ENCODE data around the gene ANKS1B. TPM values are rescaled to one million over a fixed set of nuclear protein-coding genes. Genes with fewer than 3 reads are reported as not detected.

ANKS1B gene
- total RNA-seq, 3 donors from 2014 or later (not counting 1 experiment from before 2014, with no cell fraction given): not detected

DNA sequence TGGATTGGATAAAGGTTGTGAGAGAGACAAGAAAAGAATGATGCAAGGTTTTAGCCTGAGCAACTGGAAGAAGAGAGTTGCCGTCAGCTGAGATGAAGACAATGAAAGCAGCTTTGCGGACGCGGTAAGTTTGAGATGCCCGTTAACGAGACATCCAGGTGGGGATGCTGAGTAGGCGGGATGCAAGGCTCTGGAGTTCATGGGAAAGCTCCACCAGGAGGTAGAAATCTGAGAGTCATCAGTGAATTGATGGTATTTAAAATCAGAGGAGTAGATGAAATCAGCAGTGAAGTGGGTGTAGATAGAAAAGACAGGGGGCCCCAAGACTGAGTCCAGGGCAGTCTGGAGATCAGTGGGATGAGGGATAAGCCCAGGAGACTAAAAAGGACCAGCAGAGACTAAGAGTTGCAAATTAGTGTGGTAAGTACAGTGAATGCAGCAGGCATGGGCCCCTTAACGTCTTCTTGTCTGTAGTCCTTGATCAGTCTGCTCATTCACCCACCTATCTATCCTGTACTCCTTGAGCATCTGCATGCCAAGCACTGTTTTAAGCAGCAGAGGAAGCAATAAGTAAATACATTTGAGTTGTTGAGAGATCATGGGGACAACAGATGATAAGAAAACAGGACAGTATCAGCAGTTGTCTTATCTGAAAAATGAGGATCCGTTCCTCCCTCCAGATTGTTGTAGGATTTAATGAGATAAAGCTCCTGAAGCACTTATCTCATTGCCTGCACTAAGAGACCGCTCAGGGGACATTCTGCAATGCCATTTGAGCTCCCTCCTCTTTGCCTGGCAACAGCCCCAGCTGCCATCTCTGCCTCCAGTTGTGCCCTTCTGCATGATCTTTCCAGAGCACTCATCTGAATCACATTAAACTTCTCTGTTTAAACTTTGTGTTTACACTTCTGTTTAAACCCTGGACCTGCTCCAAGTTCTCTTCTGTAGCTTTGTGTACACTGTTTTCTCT, 1248.1 kb downstream of the ANKS1B start:
- Mint-ChIP-seq H3K4me3 (no peak overlapping the region), H3K27me3 (ENCODE audit: low read depth in 2 of 2) (peaks cover 6 to 11% of the 10 kb centered on the region in 2 donors), H3K36me3 (peaks cover 26% of the 10 kb centered on the region), H3K4me1 (no peaks in the 10 kb centered on the region), H3K27ac (peak overlapping the region in 1 of 2 donors; percentile 15), H3K9me3 (no peaks in the 10 kb centered on the region)
- intact Hi-C loops (cut with micrococcal nuclease): no loop called here
- Histone ChIP-seq H3K27ac (ENCODE audit: low read length) (no peak overlapping the region), H3K4me1 (ENCODE audit: control insufficient read depth, insufficient read depth, low read length) (no peaks in the 10 kb centered on the region), H3K36me3 (ENCODE audit: control insufficient read depth, insufficient read depth, low read length) (peaks cover 24% of the 10 kb centered on the region), H3K4me3 (ENCODE audit: low read length) (no peak overlapping the region), H3K27me3 (ENCODE audit: control insufficient read depth, insufficient read depth, low read length) (no peaks in the 10 kb centered on the region), H3K9me3 (ENCODE audit: control insufficient read depth, insufficient read depth, low read length) (no peaks in the 10 kb centered on the region)
- no peak for TF ChIP-seq CTCF (IDR thresholded peaks at IDR 0.05)
- no peak for DNase-seq
- WGBS (ENCODE audit: insufficient coverage): 96% methylated on average over 10 of the region's 10 CpGs
- no peak for ATAC-seq

GRCh38 chr12:98735821-98736220, 1248.9 kb downstream of the ANKS1B start:
- Mint-ChIP-seq H3K4me1 (no peaks in the 10 kb centered on the region), H3K27ac (peak overlapping the region in 1 of 2 donors; percentile 28), H3K9me3 (no peaks in the 10 kb centered on the region), H3K27me3 (ENCODE audit: low read depth in 2 of 2) (peaks cover 0 to 5% of the 10 kb centered on the region in 2 donors), H3K4me3 (no peak overlapping the region), H3K36me3 (peaks cover 26% of the 10 kb centered on the region)
- H3K4me1 ChIP-seq (ENCODE audit: control insufficient read depth, insufficient read depth, low read length): no peaks in the 10 kb centered on the region
- WGBS (ENCODE audit: insufficient coverage): 97% methylated on average over 6 of the region's 6 CpGs
- H3K27ac ChIP-seq (ENCODE audit: low read length): no peak overlapping the region
- no peak overlapping the region for H3K4me3 ChIP-seq (ENCODE audit: low read length)
- peaks cover 32% of the 10 kb centered on the region for H3K36me3 ChIP-seq (ENCODE audit: control insufficient read depth, insufficient read depth, low read length)
- no peak for TF ChIP-seq CTCF (IDR thresholded peaks at IDR 0.05)
- no peak for DNase-seq
- intact Hi-C loops (cut with micrococcal nuclease): no loop called here
- no peaks in the 10 kb centered on the region for H3K9me3 ChIP-seq (ENCODE audit: control insufficient read depth, insufficient read depth, low read length)
- no peaks in the 10 kb centered on the region for H3K27me3 ChIP-seq (ENCODE audit: control insufficient read depth, insufficient read depth, low read length)
- no peak for ATAC-seq

- peak overlapping the region in 1 of 2 donors; percentile 16 for H3K27ac Mint-ChIP-seq
- H3K36me3 Mint-ChIP-seq: peaks cover 35% of the 10 kb centered on the region
- ATAC-seq (no peak), DNase-seq (no peak)
- no peak overlapping the region for H3K4me3 Mint-ChIP-seq
- Histone ChIP-seq H3K4me1 (ENCODE audit: control insufficient read depth, insufficient read depth, low read length) (no peaks in the 10 kb centered on the region), H3K27ac (ENCODE audit: low read length) (no peak overlapping the region), H3K9me3 (ENCODE audit: control insufficient read depth, insufficient read depth, low read length) (no peaks in the 10 kb centered on the region), H3K27me3 (ENCODE audit: control insufficient read depth, insufficient read depth, low read length) (no peaks in the 10 kb centered on the region), H3K4me3 (ENCODE audit: low read length) (no peak overlapping the region), H3K36me3 (ENCODE audit: control insufficient read depth, insufficient read depth, low read length) (peaks cover 47% of the 10 kb centered on the region)
- no peak for TF ChIP-seq CTCF (IDR thresholded peaks at IDR 0.05)
- intact Hi-C loops (cut with micrococcal nuclease): no loop called here
- no peaks in the 10 kb centered on the region for H3K27me3 Mint-ChIP-seq (ENCODE audit: low read depth in 2 of 2)
- H3K4me1 Mint-ChIP-seq: no peaks in the 10 kb centered on the region
- H3K9me3 Mint-ChIP-seq: no peaks in the 10 kb centered on the region
These were observed 1250.9 kb downstream of the ANKS1B start for GRCh38 chr12:98733667-98734350.

Data from natural killer cell (primary cell).